Thoracic aorta endothelial cell (primary cell): ENCODE measurements around the gene ABCC8. TPM values are rescaled to one million over a fixed set of nuclear protein-coding genes. Genes with fewer than 3 reads are reported as not detected.

Experiments
- total RNA-seq: library from RNA; depleted of rRNA; stranded (reverse); fragments of >200 nt; gene quantifications from 2 replicates; pipeline ENCODE4 v1.2.3, GENCODE V29; 2012

The ABCC8 gene
- not detected in 2 replicates for total RNA-seq

GRCh38 chr11:17476317-17477083 is at the start of gene ABCC8:
ABCC8 (minus strand) TSS chr11:17476845; CDS start chr11:17476776, 69 bp downstream.

GRCh38 chr11:17388609-17389210 is 87.9 kb downstream of the ABCC8 start, which contains the start of gene KCNJ11:
KCNJ11 (minus strand) TSS chr11:17388659; CDS start chr11:17388091, 568 bp downstream.

DNA sequence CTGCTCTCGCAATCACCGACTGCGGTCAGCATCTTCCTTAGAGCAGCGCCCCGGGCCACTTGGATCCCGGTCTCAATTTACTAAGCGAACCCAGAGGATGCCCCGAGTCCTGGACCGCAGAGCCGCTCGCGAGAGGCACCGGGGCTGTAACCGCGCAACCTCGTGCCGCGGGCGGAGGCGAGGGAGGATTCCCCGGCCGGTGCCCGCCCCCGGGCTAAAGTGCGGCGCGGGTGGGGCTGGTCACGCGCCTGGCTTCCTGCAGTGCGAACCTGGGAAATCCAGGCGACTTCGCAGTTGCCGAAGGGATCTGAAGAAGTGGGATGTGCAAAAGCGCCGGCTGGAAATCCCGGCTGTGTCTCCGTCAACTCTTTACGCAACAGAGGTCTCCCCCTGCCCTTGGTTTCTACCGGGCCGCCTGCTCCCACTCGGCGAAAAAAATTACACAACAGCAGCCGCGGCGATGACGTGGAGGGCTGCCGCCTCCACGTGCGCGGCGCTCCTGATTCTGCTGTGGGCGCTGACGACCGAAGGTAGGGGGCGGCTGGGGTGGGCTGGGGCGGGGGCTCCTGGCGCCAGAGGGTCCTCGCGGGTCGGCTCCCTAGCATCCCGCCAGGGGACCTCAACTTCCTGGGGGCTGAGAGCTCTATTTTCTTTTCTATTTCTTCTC is 125.0 kb downstream of the ABCC8 start, which contains the start of gene NCR3LG1:
TSS of gene NCR3LG1 (plus strand) at position 291 of the 667 bp plus-strand sequence. CDS start at position 461, 170 bp downstream.

Other genes starting within 250 kb of the ABCC8 start
- 98.1 and 133 TPM in 2 replicates for gene NUCB2, start 200.1 kb downstream of the ABCC8 start, total RNA-seq
- 25.0 and 38.1 TPM in 2 replicates for gene NCR3LG1, start 125.0 kb downstream of the ABCC8 start, total RNA-seq
- 0.07 and 0.13 TPM in 2 replicates for gene KCNJ11, start 88.2 kb downstream of the ABCC8 start, total RNA-seq
- not detected in 2 replicates for gene USH1C, start 67.6 kb upstream of the ABCC8 start, total RNA-seq
- not detected in 2 replicates for gene OTOG, start 70.4 kb upstream of the ABCC8 start, total RNA-seq
- not detected in 2 replicates for gene MYOD1, start 242.7 kb upstream of the ABCC8 start, total RNA-seq